ENCODE results near the gene BRSK2.

GRCh38 chr11:1351278-1351937 is 38.3 kb upstream of the BRSK2 start:
- TF ChIP-seq CTCF (IDR thresholded peaks at IDR 0.05): no peak
- no peak for TF ChIP-seq ZFX (IDR thresholded peaks at IDR 0.05; ENCODE audit: borderline replicate concordance)

Measured in 22Rv1 (cell line).